Globus pallidus (tissue), 1 donor: ENCODE measurements around the gene HSD17B1.
"Not testable (repeated sequence)": the region's sequence is repeated elsewhere in the genome, so short reads cannot be mapped to it uniquely, and the experiment has no call there.

Experiments used
- DNase-seq: peaks from one replicate; pipeline ENCODE4 v3.0.0-alpha.2; 2015; ENCODE audit warnings: low spot score

HSD17B1 gene, protein sequence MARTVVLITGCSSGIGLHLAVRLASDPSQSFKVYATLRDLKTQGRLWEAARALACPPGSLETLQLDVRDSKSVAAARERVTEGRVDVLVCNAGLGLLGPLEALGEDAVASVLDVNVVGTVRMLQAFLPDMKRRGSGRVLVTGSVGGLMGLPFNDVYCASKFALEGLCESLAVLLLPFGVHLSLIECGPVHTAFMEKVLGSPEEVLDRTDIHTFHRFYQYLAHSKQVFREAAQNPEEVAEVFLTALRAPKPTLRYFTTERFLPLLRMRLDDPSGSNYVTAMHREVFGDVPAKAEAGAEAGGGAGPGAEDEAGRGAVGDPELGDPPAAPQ

DNA sequence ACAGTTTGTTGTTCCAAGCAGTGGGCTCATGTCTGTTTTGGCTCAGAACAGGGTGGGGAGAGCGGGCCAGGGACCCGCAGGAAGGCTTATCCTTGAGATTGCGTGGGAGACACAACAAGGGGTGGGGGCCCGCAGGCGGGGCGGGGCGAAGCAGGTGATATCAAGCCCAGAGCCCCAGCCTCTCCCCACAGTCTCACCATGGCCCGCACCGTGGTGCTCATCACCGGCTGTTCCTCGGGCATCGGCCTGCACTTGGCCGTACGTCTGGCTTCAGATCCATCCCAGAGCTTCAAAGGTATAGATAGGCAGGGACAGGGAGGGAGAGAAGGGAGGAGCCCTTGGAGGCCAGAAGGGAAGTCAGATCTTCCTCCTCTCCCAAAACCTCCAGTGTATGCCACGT lies at the start of gene HSD17B1:
Gene HSD17B1 (plus strand): TSS at position 188 of the 400 bp plus-strand sequence. CDS start 11 bp downstream, at position 199.
- DNase-seq: not testable (repeated sequence)

DNA sequence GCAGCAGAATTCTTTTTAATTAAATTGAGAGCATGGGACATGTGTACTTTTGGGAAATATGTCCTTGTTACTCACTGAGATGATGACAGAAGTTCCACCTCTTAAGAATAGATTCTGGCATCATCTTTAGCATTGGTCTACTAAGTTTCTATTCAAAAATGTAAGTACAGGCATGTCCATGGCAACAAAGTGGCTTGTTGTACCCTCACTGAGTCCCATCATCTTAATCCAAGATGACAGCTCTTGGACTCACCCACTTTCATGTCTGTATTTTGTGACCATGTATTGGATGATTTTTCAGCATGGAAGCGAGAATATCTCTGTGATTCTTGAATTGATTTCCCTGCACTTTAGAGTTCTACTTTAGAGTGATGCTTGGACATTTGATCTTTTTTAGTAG lies 49.8 kb upstream of the HSD17B1 start:
- DNase-seq: no peak

DNA sequence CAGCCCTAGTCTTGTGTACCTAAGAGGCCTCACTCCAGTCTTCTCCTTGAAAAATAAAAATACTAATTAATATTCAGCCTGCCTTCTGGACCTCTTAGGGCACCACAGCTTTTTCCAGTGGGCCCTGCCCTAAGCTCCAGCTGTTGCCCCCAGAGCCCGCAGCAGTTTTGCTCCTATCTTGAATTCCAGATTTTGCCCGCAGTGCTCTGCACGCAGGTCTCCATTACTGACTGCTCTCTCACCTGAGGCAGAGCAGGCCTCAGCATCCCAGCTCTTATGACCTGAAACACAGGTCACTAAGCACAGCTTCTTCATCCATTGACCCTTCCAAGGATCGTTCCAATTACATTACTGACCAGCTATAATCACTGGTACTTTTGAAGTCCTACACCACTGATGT lies 45.1 kb upstream of the HSD17B1 start:
- no peak for DNase-seq

DNA sequence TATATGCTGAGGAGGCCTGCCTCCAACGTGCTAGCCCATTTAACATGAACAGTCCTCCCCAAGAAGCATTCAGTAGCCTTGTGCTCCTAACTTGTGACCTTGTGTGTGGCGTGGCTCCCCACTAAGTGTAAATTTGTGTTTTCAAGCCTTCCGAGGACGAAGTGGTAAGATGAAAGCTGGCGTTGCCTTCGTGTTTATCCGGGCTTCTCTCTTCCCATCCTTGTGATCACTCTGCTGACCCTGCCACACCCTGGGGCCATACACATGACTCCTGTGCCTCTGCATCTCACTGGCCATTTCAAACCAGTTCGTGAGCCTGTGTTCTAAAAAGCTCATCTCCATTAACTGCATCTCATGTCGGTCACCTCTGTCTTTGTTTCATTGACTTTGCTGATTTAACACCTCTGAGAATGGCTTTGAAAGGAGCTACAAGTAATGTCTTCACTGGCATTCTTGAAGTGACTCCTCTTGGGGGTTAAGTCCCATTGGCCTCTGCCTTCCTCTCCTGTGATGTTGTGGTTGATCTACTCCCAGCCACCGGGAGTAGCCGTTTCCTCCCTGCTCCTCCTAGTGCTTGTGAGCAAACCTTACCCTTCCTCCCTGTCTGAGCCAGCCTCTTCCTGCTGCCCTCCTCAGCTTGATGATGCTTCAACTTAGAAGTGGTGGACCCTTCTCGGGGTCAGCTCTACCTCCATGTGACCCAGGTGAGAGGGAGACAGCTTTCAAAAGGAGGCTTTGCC lies 44.1 kb upstream of the HSD17B1 start:
- DNase-seq: no peak

DNA sequence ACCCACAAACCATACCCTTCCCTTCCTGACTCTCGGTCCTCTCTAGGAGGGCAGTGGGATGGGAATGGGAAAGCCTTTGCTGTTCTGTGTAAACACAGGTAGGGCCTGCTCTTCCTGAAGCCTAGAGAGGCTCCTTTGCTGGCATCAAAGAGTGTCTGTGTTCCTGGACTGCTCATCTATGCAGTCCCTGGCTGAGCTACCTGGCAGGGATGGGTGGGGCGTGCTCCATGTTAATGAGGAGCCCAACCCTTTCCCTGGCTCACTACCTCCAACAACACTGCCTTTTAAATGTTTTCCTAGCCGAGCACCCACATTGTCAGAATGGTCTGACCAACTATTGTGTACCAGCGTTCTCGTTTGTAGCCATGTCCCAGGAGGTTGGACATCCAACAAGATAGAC lies 43.3 kb upstream of the HSD17B1 start:
- DNase-seq: no peak

DNA sequence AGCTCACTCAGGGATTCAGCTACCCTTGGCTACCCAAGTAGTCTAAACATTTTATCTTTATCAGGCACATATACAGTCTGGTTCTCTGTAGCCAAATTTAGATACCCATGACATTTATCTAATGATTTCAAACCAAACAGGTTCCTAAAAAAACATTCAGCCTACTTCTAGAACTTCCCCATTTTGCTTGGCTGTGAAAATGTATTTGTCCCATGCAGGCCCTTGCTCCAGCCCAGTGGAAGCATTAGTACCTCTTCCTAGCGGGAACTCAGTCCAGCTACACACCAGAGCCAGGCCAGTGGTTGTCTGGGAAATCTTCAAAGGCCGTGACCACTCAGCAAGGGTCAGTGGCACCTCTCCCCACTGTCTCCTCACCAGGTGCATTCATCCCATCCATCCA lies 42.9 kb upstream of the HSD17B1 start:
- no peak for DNase-seq

DNA sequence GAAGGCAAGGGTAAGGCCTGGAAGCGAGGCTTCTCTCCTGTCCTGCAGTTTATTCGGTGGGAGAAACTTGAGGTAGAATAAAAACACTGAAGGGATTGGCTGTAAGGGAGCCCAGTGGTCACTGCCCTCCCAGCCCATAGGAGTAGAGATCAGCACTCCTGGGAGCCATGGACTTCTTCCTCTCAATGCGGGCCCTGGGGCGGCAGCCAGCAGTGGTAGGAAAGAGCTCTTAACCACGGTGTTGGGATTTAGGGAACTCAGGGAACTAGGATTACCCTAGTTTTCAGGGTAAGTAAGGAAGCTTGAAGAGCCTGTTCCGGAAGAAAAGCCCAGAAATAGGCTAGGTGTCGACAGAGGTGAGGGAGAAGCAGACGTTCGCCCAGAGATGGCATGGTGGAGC lies 40.5 kb upstream of the HSD17B1 start:
- DNase-seq: no peak

DNA sequence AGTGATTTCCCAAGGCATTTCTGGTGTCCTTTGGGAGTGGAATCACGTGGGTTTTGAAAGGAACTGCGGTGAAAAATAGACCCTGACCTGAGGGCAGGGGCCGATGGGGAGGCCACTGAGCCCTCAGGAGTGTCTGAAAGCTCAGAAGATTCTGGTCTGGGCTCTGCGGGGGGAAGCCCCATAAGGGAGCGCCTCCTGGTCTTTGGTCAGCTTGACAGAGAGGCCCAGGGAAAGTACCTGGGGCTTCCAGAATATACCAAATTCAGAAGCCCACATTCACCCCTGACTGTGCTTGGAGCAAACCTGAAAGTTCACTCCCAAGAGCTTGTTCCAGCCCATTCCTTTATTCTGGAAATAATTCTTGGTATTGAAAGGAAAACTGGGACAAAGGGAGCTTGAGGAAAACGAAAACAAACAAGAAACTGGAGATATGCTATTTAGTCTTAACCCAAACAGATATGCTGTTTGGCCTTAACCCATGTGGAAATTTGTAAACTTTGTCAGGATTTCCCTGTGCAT lies 39.9 kb upstream of the HSD17B1 start:
- DNase-seq: no peak

DNA sequence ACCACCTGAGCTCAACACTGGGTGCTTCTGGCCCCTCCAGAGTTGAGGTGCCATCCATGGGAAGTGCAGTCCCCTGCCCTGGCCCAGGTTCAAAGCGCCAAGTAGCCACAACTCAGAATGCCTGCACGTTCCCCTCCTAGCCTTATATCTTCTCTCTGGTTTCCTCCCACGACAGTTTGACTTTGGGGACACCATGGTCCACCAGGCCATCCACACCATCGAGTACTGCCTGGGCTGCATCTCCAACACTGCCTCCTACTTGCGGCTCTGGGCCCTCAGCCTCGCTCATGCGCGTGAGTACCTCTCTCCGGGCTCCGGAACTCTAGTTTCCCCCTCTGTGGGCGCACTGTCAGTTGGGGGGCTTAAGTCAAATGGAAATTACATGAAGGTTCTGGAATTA lies 39.0 kb upstream of the HSD17B1 start:
- no peak for DNase-seq

DNA sequence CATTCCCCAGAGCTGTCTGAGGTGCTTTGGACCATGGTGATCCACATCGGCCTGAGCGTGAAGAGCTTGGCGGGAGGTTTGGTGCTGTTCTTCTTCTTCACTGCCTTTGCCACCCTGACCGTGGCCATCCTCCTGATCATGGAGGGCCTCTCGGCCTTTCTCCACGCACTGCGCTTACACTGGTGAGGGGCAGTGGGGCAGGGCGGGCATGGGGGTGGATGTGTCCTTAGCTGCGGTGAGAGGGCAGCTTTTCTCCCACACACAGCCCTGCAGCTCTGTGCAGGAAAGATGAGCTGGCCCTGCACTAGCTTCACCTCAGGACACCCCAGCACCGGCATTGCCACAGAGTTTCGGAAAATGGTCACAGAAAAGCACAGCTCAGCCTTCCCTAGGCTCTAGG lies 38.4 kb upstream of the HSD17B1 start:
- no peak for DNase-seq

DNA sequence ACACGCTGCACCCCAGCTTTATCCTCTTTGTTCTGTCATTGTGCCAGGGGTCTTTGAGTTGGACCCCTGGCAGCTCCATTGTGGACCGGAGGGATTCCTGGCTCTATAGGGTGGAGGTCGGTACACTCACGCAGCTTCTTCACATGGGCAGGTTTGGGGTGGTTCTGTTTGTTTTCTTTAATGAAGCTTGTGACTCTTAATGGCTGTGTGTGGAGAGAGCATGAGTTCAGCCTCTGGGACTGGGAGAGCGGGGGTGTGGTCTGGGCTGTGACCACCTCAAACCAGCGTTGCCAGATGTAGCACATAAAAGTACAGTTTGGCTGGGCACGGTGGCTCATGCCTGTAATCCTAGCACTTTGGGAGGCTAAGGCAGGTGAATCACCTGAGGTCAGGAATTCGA lies 37.9 kb upstream of the HSD17B1 start:
- DNase-seq: no peak

DNA sequence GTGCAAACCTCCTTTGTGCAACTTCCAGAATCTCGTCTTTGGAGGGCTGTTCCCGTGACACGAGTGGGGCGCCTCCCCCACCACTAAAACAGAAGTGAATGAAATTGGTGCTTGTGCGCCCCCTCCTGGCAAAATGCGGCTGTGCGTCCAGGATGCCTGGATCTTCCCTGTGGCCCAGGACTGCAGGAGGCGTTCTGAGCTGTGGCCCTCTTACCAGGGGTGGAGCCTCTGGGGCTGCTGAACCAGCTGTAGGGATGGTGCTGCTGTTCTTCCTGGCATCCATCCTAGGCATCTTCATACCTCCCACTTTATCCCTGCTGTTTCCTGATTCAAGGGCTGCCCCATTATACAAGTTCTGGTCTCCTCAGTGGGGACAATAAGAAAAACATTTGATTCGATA lies 35.2 kb upstream of the HSD17B1 start:
- DNase-seq: peak; percentile 72

DNA sequence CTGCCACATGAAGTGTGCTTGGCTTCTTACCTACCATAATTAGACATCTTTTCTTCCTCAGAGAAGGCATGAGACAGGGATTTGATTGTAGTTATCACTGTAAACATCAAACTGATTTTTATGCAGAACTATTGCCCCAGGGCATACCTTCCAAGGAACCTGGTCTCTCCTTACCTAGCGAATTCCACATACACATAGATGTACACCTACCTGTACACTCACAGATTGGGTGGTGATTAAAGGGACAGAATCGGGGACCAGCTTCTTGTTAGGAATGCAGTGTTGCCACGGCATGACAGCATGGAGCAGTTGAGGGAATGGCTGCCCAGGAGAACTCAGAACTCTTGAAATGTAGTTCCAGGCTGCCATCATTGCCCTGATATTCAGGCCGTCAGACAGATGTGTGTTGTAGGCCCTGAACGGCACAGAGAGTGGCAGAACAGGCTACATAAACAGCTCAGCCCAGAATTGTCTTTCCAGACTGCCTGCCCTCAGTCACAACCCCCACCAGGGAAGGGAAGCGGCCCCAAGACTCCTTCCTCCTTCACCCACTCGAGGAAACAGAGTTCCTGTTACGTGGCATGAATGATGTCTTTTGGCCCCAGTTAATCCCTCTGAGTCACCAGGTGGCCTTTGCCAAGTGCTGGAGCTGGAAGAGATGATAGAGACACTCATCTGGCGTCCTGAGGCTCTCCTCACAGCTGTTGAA lies 34.5 kb upstream of the HSD17B1 start:
- no peak for DNase-seq

DNA sequence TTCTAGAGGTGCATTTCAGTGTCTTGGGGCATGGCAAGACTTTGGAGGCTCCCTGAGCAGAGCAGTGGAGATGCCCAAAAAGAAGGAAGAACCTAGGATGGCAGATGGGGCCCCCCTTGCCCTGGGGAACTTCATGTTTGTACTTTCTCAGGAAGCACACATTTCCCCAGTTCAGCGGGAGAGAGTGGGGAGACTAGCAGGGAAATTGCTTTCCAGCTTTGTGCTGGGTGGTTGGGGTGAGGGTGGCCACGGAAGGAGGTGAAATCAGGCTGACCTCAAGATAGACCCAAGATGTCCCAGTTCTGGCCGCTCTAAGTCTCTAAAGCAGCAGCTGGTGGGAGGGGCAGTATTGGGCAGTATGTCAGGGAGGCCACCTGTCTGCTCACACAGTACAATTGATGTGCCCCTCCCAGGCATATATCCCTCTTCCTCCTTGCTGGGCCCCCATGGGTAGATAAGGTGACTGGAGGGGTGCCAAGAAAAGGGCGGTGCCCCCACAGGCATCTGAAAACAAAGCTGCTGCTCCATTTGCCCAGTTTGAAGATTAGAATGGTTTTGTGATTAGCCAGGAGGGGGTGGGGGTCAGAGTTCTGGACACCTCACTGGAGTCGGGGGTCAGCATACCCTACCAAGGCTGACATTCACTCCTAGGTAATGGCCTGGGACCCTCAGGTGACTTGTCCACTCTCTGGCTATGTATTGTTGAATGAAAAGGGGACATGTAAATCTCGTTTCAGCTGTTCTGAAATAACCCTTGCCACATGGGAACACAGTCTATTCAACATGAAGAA lies 33.8 kb upstream of the HSD17B1 start:
- DNase-seq: no peak

DNA sequence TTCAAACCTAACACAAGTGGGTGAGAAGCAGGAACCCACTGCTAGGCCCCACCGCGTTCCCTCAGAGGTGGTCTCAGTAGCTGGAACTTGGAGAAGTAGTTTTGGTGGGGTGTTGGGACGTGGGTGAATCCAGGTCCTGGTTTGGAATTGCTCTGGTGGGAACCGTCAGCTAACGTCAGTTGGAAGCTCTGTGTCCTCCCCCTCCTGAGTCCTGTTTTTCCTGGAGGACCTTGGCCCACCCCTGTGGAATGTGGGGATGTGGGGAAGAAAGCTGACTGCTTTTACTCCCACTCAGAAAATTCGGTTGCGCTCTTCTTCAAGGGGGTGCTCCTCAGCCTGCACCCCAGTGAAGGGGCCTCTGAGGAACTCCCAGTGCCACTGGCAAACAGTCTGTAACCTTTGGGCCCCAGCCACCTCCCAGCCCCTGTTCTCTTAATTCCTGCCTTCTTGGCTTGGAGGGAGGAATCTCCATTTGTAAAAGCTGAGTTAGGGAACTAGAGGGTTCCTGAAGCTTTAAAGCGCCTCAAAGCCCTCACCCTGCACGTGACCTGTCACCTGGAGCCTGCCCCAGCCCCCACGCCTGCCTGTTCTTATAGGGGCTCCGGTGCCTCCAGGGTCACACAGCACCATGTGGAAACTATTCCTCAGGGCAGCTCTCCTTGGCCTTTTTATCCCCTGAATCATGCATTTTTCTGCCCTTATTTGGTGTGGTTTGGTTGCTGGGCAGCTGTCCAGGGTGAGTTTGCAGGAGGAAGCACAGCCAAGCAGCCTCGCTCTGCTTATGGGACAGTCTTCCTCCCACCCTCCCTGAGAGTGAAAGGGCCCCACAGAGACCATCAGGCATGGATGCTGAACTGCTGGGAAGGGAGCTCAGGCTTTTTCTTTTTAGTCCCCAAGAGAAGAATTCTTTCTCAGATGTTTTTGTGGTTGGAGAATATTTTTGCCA lies 32.9 kb upstream of the HSD17B1 start:
- peak; percentile 81 for DNase-seq

DNA sequence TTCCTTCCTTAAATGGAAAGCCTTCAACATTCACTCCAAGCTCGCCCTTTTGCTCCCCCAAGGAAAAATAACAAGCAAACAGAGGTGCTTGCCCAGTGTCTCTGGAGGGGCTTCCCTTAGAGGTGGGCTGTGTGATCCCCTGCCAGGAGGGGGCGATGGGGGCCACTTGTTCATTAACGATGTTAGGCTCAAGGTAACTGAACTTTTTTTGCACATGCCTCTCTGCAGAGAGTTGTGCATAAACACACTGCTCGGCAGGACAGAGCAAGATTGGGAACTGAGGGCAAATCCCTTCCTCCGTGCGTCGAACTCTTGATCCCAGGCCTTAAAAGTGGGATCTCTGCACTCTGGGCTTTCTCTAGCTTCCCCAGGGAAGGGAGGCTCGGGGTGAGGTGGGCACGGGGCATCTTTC lies 32.2 kb upstream of the HSD17B1 start:
- no peak for DNase-seq

DNA sequence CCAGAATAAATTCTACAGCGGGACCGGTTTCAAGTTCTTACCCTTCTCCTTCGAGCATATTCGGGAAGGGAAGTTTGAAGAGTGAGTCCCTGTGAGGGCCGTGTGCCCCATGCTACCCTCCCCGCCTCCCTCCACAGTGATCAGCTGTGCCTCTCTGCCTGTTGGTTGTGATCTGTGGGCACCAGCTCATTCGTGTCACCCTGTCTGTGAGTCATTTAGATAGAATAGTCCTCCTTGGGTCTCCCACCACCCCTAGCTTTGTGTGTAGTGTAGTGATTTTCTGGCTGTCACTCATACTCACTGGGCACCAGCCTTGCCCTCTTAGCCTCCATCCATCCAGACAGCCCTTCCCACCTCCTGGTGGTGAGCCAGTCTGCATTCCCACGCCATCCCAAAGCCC lies 31.7 kb upstream of the HSD17B1 start:
- no peak for DNase-seq

DNA sequence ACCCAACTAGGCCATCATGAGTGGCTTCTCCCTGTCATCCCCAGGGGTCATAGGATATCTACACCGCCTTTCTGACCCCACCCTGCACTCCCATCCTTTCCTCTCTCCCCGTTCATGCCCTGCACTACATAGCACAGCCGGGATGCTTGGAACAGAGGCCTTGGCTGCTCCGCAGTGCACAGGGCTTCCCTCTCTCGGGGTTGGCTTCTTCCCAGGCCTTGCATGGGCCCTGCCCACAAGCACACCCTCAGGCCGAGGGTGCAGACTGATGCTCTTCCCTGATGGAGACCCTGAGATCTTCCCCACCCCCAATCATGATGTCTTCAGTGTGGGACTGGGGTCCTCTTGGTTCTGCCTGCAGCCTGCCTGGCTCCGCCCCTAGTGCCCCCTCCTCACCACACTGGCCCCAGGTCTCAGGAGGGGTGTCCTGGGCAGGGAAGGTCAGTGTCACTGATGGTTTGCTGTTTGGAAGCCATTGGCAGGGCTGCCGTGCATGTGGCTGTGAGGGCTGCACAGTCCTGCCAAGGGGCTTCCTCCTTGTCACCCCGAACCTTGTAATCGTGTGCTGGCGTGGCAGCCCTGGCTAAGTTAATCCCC lies 31.0 kb upstream of the HSD17B1 start:
- no peak for DNase-seq

DNA sequence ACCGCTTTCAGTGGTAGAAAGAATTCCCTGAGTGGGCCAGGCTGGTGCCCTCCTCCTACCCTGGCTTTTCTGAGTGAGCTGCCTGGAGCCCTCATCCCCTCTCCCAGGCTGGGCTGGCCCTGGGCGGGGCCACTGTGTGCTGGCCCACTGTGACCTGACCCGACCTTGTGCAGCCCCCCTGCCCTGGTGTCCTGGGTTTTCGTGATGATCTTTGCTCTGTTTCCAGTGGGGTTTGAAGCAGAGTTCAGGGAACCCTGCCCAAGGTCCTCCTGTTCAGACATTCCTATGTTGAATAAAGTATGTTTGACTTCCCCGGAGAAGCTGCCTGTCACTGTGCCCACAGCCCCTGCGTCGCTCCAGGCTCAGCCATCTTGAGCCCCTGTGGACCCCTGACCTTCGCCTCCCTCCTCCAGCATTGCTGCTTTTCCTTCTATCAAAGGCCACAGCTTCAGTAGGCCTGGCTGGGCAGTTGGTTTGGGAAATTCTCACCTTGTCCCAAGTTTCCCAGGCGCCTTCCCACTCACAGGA lies 30.4 kb upstream of the HSD17B1 start:
- no peak for DNase-seq

DNA sequence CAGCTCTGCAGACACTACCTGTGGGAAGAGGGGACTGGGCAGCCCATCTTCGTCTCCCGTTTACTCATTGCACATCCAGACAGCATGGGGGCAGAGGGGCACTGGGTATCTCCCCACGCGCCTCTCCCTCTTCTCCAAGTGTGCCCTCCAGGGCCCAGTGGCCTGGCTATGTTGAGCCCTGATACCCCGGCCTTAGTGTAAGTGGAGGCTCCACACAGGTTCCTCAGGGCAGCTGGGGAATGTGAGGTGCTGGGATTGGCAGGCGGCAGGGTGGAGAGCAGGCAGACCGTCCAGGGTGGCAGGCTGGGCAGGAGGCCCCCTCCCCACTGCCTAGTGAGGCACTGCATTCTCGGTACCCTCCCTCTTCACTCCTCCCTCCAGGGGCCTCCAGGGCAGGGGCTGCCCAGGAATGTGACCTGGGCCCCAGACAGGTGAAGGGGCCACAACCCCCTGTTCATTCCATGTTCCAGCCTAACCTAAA lies 29.9 kb upstream of the HSD17B1 start:
- DNase-seq: no peak
